Adrenal gland (tissue), 12 donors: ENCODE measurements around the gene ADGRL1. TPM values are rescaled to one million over a fixed set of nuclear protein-coding genes. Genes with fewer than 3 reads are reported as not detected.

ENCODE experiments used
- DNase-seq, 7 donors: peaks; one replicate each; pipeline ENCODE4 v3.0.0-alpha.2; 2019 to 2020
- H3K27ac ChIP-seq, 5 donors: fragments of 200-600 bp; sonication (generic) in 4 of 5; 1 replicate in 3 of 5; 2 replicates in 2 of 5; pipeline versions ENCODE4 v1.5.1 to v1.8.0; 2016 to 2020; ENCODE audit warnings: mild to moderate bottlenecking in 1 of 5
- H3K27me3 ChIP-seq: fragments of 200-600 bp; 2 replicates; pipeline ENCODE4 v1.8.0; 2021
- H3K36me3 ChIP-seq, 2 donors: fragments of 200-600 bp; replicated peaks in 1 of 2; 1 replicate in 1 of 2; 2 replicates in 1 of 2; pipeline versions ENCODE4 v1.5.1 to v1.8.0; 2018 to 2022
- H3K4me1 ChIP-seq, 2 donors: fragments of 200-600 bp; replicated peaks in 1 of 2; 1 replicate in 1 of 2; 2 replicates in 1 of 2; pipeline versions ENCODE4 v1.5.1 to v1.8.0; 2018 to 2021
- H3K4me3 ChIP-seq, 4 donors: fragments of 200-600 bp; sonication (generic) in 3 of 4; one replicate each; pipeline ENCODE4 v1.5.1; 2016 to 2018
- H3K9me3 ChIP-seq, 3 donors: fragments of 200-600 bp; sonication (generic) in 1 of 3; replicated peaks in 1 of 3; 1 replicate in 2 of 3; 2 replicates in 1 of 3; pipeline versions ENCODE4 v1.5.1 to v1.8.0; 2016 to 2021
- CTCF ChIP-seq, 6 experiments: fragments of 450-650 bp in 4 of 6; fragments of 200-600 bp in 2 of 6; sonication (generic) in 1 of 6; IDR thresholded peaks; 1 replicate in 5 of 6; 2 replicates in 1 of 6; pipeline versions ENCODE4 v1.5.1 to v1.8.0; 2016 to 2021; ENCODE audit warnings: antibody characterized with exemption in 6 of 6, mild to moderate bottlenecking in 2 of 6, moderate library complexity in 1 of 6
- POLR2A ChIP-seq, 2 donors: fragments of 450-650 bp; IDR thresholded peaks; one replicate each; pipeline ENCODE4 v1.6.1; 2017; ENCODE audit warnings: antibody characterized with exemption in 2 of 2, mild to moderate bottlenecking in 2 of 2, moderate library complexity in 1 of 2
- WGBS, 4 donors: extraction: QIAGEN DNeasy Blood & Tissue Kit in 2 of 4; methylation state at CpG; one replicate each; pipeline versions ENCODE4 v1.1.5 to v1.1.7; 2013 to 2017; 5-methylcytosine and 5-hydroxymethylcytosine counted together
- intact Hi-C, 2 donors: fragments of 100-400 bp; cut with DNase I; formaldehyde crosslinking; loops; one replicate each; pipeline versions ENCODE4 v1.14.1 to v1.15.0; 2022 to 2023
- polyA plus RNA-seq, 3 donors: library from polyadenylated mRNA; stranded (reverse); fragments of 200-250 nt in 2 of 3; fragments of 350-450 nt in 1 of 3; fragmentation: Illumina TruSeq in 1 of 3; extraction: RNeasy Lipid Tissue Mini Kit (QIAGEN cat#74804) in 1 of 3; gene quantifications; one replicate each; pipeline ENCODE4 v1.2.3, GENCODE V29; 2013 to 2014
- total RNA-seq, 9 donors: library from RNA; depleted of rRNA in 4 of 9; stranded (reverse); fragments of >200 nt in 4 of 9; fragments of 120-200 nt in 1 of 9; fragmentation: NEBNext Ultra II Directional in 1 of 9; extraction: Animal tissue kit (Norgen Biotek cat#: 25700) in 1 of 9; gene quantifications; one replicate each; pipeline versions ENCODE4 v1.1.0 to v1.2.4, GENCODE V29; 2013 to 2023
- donor health status: healthy with polysubstance abuse.
- donor health status: Bipolar disorder and iron deficiency.
- donor health status: DM: yes; HTN: yes; CAD: no.
- donor health status: DM: no; HTN: no; CAD: no.
- donor health status: DM: no; HTN: no; CAD: no.
- donor health status: DM: yes; HTN: yes; CAD: no.

Gene ADGRL1
- total and polyA plus RNA-seq, 12 donors: 2.2 to 25.7 (median 13.0) TPM

- 71 to 80% (median 76%) methylated on average over 11 to 16 of the region's 16 CpGs; no CpG with 5 or more reads in 1 of the 4 donors for WGBS, 4 donors
- Histone ChIP-seq H3K27ac (peak overlapping the region in 3 of 5 donors; percentile 74 to 88 (median 84)), H3K27me3 (no peaks in the 10 kb centered on the region), H3K4me3 (no peak overlapping the region), H3K36me3 (peaks cover 0 to 48% of the 10 kb centered on the region in 2 donors), H3K9me3 (no peaks in the 10 kb centered on the region), H3K4me1 (peaks cover 20 to 51% of the 10 kb centered on the region in 2 donors)
- no peak for DNase-seq
- intact Hi-C loops: no loop called here
- TF ChIP-seq CTCF (IDR thresholded peaks at IDR 0.05) (peak in 1 of 6 experiments; percentile 6), POLR2A (IDR thresholded peaks at IDR 0.05) (no peak)
Observed at GRCh38 chr19:14106840-14107239, 99.1 kb downstream of the ADGRL1 start.

DNA sequence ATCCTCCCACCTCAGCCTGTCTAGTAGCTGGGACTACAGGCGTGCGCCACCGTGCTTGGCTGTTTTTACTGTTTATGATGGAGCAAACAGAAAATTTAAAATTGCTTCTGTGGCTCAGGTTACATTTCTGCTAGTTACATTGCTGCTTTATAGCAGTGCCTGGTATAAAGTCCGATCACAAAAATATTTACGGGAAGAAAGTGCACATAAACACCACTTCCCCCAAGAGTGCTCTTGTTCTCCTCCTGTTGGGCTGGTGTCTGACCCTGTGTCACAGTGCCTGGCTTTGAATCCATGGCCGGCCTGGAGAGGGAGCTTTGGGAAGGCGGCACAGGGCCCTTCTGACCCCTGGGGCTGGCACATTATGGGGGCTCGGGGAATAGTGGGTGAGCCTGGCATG, 100.3 kb downstream of the ADGRL1 start:
- Histone ChIP-seq H3K27me3 (no peaks in the 10 kb centered on the region), H3K4me3 (no peak overlapping the region), H3K27ac (no peak overlapping the region), H3K36me3 (peaks cover 0 to 60% of the 10 kb centered on the region in 2 donors), H3K4me1 (peaks cover 18 to 40% of the 10 kb centered on the region in 2 donors), H3K9me3 (no peaks in the 10 kb centered on the region)
- TF ChIP-seq CTCF (IDR thresholded peaks at IDR 0.05) (no peak), POLR2A (IDR thresholded peaks at IDR 0.05) (no peak)
- DNase-seq: no peak
- WGBS, 4 donors: 81 to 86% (median 82%) methylated on average over 8 of the region's 8 CpGs
- intact Hi-C loops: no loop called here

GRCh38 chr19:14103310-14103709, 102.7 kb downstream of the ADGRL1 start:
- peaks cover 0 to 83% of the 10 kb centered on the region in 2 donors for H3K36me3 ChIP-seq
- peak overlapping the region in 2 of 5 donors; percentile 15 to 27 for H3K27ac ChIP-seq
- no peak overlapping the region for H3K4me3 ChIP-seq
- no peaks in the 10 kb centered on the region for H3K27me3 ChIP-seq
- 33 to 60% (median 46%) methylated on average over 1 of the region's 1 CpG for WGBS, 4 donors
- intact Hi-C loops: no loop called here
- DNase-seq: peak; percentile 57 to 90 (median 83)
- no peaks in the 10 kb centered on the region for H3K9me3 ChIP-seq
- TF ChIP-seq CTCF (IDR thresholded peaks at IDR 0.05) (peak in 2 of 6 experiments; percentile 10 to 19), POLR2A (IDR thresholded peaks at IDR 0.05) (no peak)
- peaks cover 17 to 30% of the 10 kb centered on the region in 2 donors for H3K4me1 ChIP-seq

- H3K4me3 ChIP-seq: no peak overlapping the region
- peaks cover 12 to 25% of the 10 kb centered on the region in 2 donors for H3K4me1 ChIP-seq
- TF ChIP-seq POLR2A (IDR thresholded peaks at IDR 0.05): no peak
- no peak for TF ChIP-seq CTCF (IDR thresholded peaks at IDR 0.05)
- DNase-seq: no peak
- H3K36me3 ChIP-seq: peaks cover 0 to 89% of the 10 kb centered on the region in 2 donors
- peak overlapping the region in 4 of 5 donors; percentile 2 to 27 (median 20) for H3K27ac ChIP-seq
- no peaks in the 10 kb centered on the region for H3K27me3 ChIP-seq
- H3K9me3 ChIP-seq: no peaks in the 10 kb centered on the region
- intact Hi-C loops: no loop called here
- WGBS, 4 donors: 73 to 93% (median 80%) methylated on average over 6 to 10 of the region's 10 CpGs
Observed at GRCh38 chr19:14102756-14103155, 103.2 kb downstream of the ADGRL1 start.
